Subcutaneous adipose tissue (tissue), 4 donors: ENCODE data around the gene ARL4D. TPM values are rescaled to one million over a fixed set of nuclear protein-coding genes. Genes with fewer than 3 reads are reported as not detected.

ENCODE experiments used
- CTCF ChIP-seq: fragments of 450-650 bp; IDR thresholded peaks from one replicate; pipeline ENCODE4 v1.5.1; 2016; ENCODE audit warnings: low read depth, mild to moderate bottlenecking, control low read depth, antibody characterized with exemption, moderate library complexity
- total RNA-seq, 4 donors: library from RNA; depleted of rRNA; stranded (reverse); fragments of >200 nt; gene quantifications; one replicate each; pipeline ENCODE4 v1.1.0, GENCODE V29; 2016

ARL4D gene
- total RNA-seq, 4 donors from 2014 or later: 6.1 to 23.5 (median 9.9) TPM

GRCh38 chr17:43365356-43365755, 33.4 kb upstream of the ARL4D start:
- TF ChIP-seq CTCF: no peak

GRCh38 chr17:43366891-43367736, 31.7 kb upstream of the ARL4D start:
- TF ChIP-seq CTCF: no peak

- TF ChIP-seq CTCF: no peak
Observed at GRCh38 chr17:43367737-43368242, 31.0 kb upstream of the ARL4D start.

- no peak for TF ChIP-seq CTCF
Observed at GRCh38 chr17:43368740-43369506, 29.9 kb upstream of the ARL4D start.

GRCh38 chr17:43369986-43370385, 28.8 kb upstream of the ARL4D start:
- no peak for TF ChIP-seq CTCF

- no peak for TF ChIP-seq CTCF
Observed at GRCh38 chr17:43371227-43371821, 27.5 kb upstream of the ARL4D start.
